ENCODE measurements around the gene MRPL48.

MRPL48 gene

DNA sequence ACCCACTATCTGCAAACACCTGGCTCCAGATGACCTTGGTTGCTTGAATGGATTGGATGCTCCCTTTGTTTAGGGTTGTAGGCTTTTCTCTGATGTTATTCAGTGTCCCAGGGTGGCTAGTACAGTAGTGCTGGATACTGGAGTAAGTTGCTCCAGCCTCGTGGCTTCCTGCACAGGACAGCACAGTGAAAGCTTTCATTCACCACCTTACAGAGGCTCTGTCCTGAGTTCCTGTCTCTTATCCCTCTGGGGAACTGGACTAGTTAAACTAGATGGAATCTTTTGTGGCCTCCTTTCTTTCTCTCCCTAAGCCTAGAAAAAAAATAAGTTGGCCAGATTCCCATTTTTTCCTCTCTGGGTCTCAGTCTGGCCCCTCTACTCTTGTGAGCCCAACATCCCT lies 42.6 kb downstream of the MRPL48 start:
- Histone ChIP-seq H3K4me3 (ENCODE audit: insufficient read depth, low read depth, low read length) (no peak overlapping the region), H3K36me3 (ENCODE audit: control insufficient read depth, insufficient read depth, low read length) (no peaks in the 10 kb centered on the region), H3K27ac (ENCODE audit: insufficient read depth, low read depth, low read length, poor library complexity, severe bottlenecking) (no peak overlapping the region), H3K27me3 (ENCODE audit: control insufficient read depth, insufficient read depth, low read length, poor library complexity, severe bottlenecking) (no peaks in the 10 kb centered on the region), H3K4me1 (ENCODE audit: control insufficient read depth, insufficient read depth, low read length) (no peaks in the 10 kb centered on the region), H3K9me3 (ENCODE audit: control insufficient read depth, low read length) (no peaks in the 10 kb centered on the region)
- WGBS, 2 experiments, result 76 to 83% methylated on average over 1 of the region's 1 CpG

DNA sequence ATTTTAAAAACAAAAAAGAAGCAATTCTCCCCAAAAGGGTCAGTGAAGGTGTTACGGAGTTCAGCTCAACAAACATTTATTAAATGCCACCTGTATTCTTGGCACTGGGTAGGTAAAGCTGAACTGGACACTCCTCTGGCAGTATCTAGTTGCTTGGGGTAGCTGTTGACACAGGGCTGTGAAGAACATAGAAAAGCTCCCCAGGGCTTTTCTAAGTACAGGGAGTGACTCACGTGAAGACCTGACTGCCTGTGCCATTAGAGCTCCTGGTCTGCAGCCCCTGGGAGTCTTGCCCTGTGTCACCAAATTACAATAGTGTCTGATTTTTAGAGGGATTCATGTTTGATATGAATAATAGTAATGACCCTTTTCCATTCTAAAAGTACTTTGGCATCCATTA lies 45.4 kb downstream of the MRPL48 start:
- no peak overlapping the region for H3K4me3 ChIP-seq (ENCODE audit: insufficient read depth, low read depth, low read length)
- H3K27ac ChIP-seq (ENCODE audit: insufficient read depth, low read depth, low read length, poor library complexity, severe bottlenecking), result no peak overlapping the region
- H3K27me3 ChIP-seq (ENCODE audit: control insufficient read depth, insufficient read depth, low read length, poor library complexity, severe bottlenecking), result no peaks in the 10 kb centered on the region
- no peaks in the 10 kb centered on the region for H3K9me3 ChIP-seq (ENCODE audit: control insufficient read depth, low read length)
- H3K4me1 ChIP-seq (ENCODE audit: control insufficient read depth, insufficient read depth, low read length), result no peaks in the 10 kb centered on the region
- no peaks in the 10 kb centered on the region for H3K36me3 ChIP-seq (ENCODE audit: control insufficient read depth, insufficient read depth, low read length)
- 93 to 94% methylated on average over 2 of the region's 2 CpGs for WGBS, 2 experiments

DNA sequence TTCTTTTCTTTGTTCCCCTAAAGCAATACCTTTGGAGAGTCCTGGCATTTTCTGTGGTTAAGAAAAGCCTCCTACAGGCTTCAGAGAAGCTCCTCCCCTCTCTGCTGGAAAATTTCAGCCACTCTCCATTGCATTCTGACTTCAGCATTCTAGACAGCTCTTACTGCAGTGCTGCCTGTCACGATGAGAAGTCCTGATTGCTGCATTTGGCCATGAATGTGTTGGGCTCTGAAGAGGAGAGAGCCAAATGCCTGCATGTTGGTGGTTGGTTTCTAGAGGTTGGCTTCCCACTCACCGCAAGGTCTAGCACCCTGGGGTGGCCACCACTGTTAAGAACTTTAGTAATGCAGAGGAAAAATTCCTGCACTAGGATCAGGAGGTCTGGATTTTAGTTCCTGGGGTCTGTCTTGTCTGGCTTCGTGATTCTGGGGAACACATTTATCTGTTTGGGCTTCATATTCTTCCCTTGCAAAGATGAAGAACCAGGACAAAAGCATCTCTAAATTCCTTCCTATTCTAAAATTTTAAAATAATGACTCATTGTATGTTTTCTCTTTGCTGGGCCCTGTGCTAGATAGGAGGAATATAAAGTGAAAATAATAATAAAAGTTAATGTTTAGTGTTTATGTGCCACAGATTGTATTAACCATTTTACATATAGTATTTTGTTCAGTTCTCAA lies 50.9 kb downstream of the MRPL48 start:
- Histone ChIP-seq H3K4me1 (ENCODE audit: control insufficient read depth, insufficient read depth, low read length) (peaks cover 6% of the 10 kb centered on the region), H3K27ac (ENCODE audit: insufficient read depth, low read depth, low read length, poor library complexity, severe bottlenecking) (no peak overlapping the region), H3K4me3 (ENCODE audit: insufficient read depth, low read depth, low read length) (no peak overlapping the region), H3K27me3 (ENCODE audit: control insufficient read depth, insufficient read depth, low read length, poor library complexity, severe bottlenecking) (no peaks in the 10 kb centered on the region), H3K36me3 (ENCODE audit: control insufficient read depth, insufficient read depth, low read length) (no peaks in the 10 kb centered on the region), H3K9me3 (ENCODE audit: control insufficient read depth, low read length) (no peaks in the 10 kb centered on the region)
- 63 to 68% methylated on average over 3 of the region's 3 CpGs for WGBS, 2 experiments

DNA sequence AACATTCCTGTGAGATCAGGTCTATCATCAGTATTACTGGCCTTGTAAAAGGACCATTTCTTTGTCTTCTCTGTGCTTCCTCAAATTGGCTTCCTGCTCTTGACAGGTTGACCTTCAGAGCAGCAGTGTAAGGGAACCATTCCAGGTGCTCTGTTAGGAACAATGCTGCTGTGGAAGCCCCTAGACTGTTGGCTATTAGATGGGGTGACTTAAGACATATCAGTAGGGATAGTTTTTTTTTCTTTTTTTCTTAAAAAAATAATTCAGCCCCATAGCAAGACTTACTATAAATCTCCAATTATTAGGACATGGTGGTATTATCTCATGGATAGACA lies 51.4 kb downstream of the MRPL48 start:
- no peak overlapping the region for H3K27ac ChIP-seq (ENCODE audit: insufficient read depth, low read depth, low read length, poor library complexity, severe bottlenecking)
- no peaks in the 10 kb centered on the region for H3K27me3 ChIP-seq (ENCODE audit: control insufficient read depth, insufficient read depth, low read length, poor library complexity, severe bottlenecking)
- peaks cover 6% of the 10 kb centered on the region for H3K4me1 ChIP-seq (ENCODE audit: control insufficient read depth, insufficient read depth, low read length)
- no peaks in the 10 kb centered on the region for H3K36me3 ChIP-seq (ENCODE audit: control insufficient read depth, insufficient read depth, low read length)
- no peaks in the 10 kb centered on the region for H3K9me3 ChIP-seq (ENCODE audit: control insufficient read depth, low read length)
- no peak overlapping the region for H3K4me3 ChIP-seq (ENCODE audit: insufficient read depth, low read depth, low read length)

DNA sequence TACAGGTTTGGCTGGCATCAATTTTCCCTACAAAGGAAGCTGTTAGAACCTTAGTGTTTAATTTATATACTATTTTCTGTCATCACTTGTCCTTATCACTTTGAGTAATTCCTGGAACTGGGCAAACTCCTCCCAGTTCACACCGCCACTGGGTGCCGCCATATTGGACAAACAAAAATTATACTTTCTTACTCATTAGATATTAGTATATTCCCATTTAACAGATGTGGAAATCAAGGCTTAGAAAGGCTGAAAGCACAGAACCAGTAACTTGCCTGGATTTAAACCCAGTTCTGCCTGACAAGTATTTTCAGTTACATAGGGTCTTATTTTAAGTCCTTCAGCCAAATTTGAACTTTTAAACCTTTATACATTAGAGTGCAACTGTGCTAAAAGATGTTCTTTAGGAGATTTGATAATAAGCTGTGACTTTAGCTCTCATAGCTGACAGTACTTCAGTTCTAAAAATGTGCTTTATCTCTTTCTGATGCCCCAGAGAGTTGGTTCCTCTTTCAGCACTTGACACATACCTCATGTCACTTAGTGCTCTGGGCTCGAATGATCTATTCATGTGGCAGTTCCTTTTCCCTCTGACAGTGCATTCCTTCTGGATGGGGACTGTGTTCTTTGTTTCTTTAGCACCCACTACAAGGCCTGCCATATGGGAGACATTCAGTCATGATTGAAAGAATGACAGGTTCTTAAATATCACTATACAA lies 63.5 kb downstream of the MRPL48 start:
- Histone ChIP-seq H3K9me3 (ENCODE audit: control insufficient read depth, low read length) (no peaks in the 10 kb centered on the region), H3K27me3 (ENCODE audit: control insufficient read depth, insufficient read depth, low read length, poor library complexity, severe bottlenecking) (no peaks in the 10 kb centered on the region), H3K4me1 (ENCODE audit: control insufficient read depth, insufficient read depth, low read length) (no peaks in the 10 kb centered on the region), H3K27ac (ENCODE audit: insufficient read depth, low read depth, low read length, poor library complexity, severe bottlenecking) (no peak overlapping the region), H3K4me3 (ENCODE audit: insufficient read depth, low read depth, low read length) (no peak overlapping the region), H3K36me3 (ENCODE audit: control insufficient read depth, insufficient read depth, low read length) (no peaks in the 10 kb centered on the region)
- WGBS, 2 experiments, result 66 to 87% methylated on average over 2 to 3 of the region's 3 CpGs

DNA sequence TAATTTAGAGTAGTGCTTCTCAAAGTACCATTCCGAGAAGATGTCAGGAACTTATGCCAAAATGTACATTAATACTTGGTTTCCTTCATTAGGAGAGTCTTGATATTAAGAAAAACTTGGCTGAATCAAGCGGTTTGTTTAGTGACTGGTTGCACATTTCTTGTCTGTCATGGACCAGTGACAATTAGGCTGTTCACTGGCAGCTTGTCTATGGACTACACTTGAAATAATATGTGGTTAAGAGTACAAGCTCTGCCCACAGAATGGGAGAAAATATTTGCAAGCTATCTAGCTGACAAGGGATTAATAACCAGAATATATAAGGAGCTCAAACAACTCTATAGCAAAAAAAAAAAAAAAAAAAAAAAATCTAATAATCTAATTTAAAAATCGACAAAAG lies 64.4 kb downstream of the MRPL48 start:
- Histone ChIP-seq H3K27ac (ENCODE audit: insufficient read depth, low read depth, low read length, poor library complexity, severe bottlenecking) (no peak overlapping the region), H3K4me1 (ENCODE audit: control insufficient read depth, insufficient read depth, low read length) (no peaks in the 10 kb centered on the region), H3K36me3 (ENCODE audit: control insufficient read depth, insufficient read depth, low read length) (no peaks in the 10 kb centered on the region), H3K9me3 (ENCODE audit: control insufficient read depth, low read length) (no peaks in the 10 kb centered on the region), H3K27me3 (ENCODE audit: control insufficient read depth, insufficient read depth, low read length, poor library complexity, severe bottlenecking) (no peaks in the 10 kb centered on the region), H3K4me3 (ENCODE audit: insufficient read depth, low read depth, low read length) (no peak overlapping the region)
- 93 to 96% methylated on average over 3 of the region's 3 CpGs for WGBS, 2 experiments

DNA sequence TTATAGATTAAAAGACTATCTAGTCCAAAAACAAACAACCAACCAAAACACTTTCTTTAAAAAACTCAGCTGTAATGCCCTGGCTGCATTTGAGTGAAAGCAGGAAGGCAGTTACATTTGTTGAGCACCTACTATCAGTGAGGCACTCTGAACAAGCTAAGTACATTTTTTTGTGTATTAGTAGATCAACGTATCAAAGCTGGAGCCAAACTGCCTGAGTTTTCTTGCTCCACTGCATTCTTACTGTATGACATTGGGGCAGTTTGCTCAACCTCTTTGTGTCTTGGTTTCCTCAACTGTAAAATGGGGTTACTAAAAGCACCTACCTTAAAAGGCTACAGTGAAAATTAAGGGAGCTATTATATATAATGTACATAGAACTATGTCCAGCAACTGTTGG lies 67.0 kb downstream of the MRPL48 start:
- Histone ChIP-seq H3K27me3 (ENCODE audit: control insufficient read depth, insufficient read depth, low read length, poor library complexity, severe bottlenecking) (no peaks in the 10 kb centered on the region), H3K9me3 (ENCODE audit: control insufficient read depth, low read length) (no peaks in the 10 kb centered on the region), H3K27ac (ENCODE audit: insufficient read depth, low read depth, low read length, poor library complexity, severe bottlenecking) (no peak overlapping the region), H3K36me3 (ENCODE audit: control insufficient read depth, insufficient read depth, low read length) (no peaks in the 10 kb centered on the region), H3K4me1 (ENCODE audit: control insufficient read depth, insufficient read depth, low read length) (no peaks in the 10 kb centered on the region), H3K4me3 (ENCODE audit: insufficient read depth, low read depth, low read length) (no peak overlapping the region)
- 90 to 94% methylated on average over 1 of the region's 1 CpG for WGBS, 2 experiments

GRCh38 chr11:73856031-73856567 lies 68.4 kb downstream of the MRPL48 start:
- no peaks in the 10 kb centered on the region for H3K27me3 ChIP-seq (ENCODE audit: control insufficient read depth, insufficient read depth, low read length, poor library complexity, severe bottlenecking)
- no peaks in the 10 kb centered on the region for H3K4me1 ChIP-seq (ENCODE audit: control insufficient read depth, insufficient read depth, low read length)
- no peak overlapping the region for H3K4me3 ChIP-seq (ENCODE audit: insufficient read depth, low read depth, low read length)
- 85 to 93% methylated on average over 1 of the region's 1 CpG for WGBS, 2 experiments
- no peak overlapping the region for H3K27ac ChIP-seq (ENCODE audit: insufficient read depth, low read depth, low read length, poor library complexity, severe bottlenecking)
- H3K9me3 ChIP-seq (ENCODE audit: control insufficient read depth, low read length), result no peaks in the 10 kb centered on the region
- H3K36me3 ChIP-seq (ENCODE audit: control insufficient read depth, insufficient read depth, low read length), result no peaks in the 10 kb centered on the region

DNA sequence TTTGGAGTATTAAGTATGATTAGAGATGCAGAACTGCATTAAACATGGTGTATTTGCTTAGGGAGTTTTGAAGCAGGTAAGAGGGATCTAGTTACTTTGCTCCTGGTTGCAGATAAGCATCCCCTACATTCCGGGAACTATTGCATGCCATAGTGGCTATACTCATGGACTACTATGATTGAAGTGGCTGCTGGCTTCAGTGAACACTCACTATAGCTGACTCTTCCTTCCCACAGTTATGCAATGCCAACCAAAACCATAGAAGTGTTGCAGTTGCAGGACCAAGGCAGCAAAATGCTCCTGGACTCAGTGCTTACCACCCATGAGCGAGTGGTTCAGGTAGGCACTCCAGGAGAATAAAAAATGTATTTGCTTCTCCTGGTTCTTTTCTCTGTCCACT lies 72.0 kb downstream of the MRPL48 start:
- Histone ChIP-seq H3K4me1 (ENCODE audit: control insufficient read depth, insufficient read depth, low read length) (no peaks in the 10 kb centered on the region), H3K27ac (ENCODE audit: insufficient read depth, low read depth, low read length, poor library complexity, severe bottlenecking) (no peak overlapping the region), H3K36me3 (ENCODE audit: control insufficient read depth, insufficient read depth, low read length) (no peaks in the 10 kb centered on the region), H3K9me3 (ENCODE audit: control insufficient read depth, low read length) (no peaks in the 10 kb centered on the region), H3K27me3 (ENCODE audit: control insufficient read depth, insufficient read depth, low read length, poor library complexity, severe bottlenecking) (no peaks in the 10 kb centered on the region), H3K4me3 (ENCODE audit: insufficient read depth, low read depth, low read length) (no peak overlapping the region)
- 87 to 94% methylated on average over 2 of the region's 2 CpGs for WGBS, 2 experiments

- H3K27me3 ChIP-seq (ENCODE audit: control insufficient read depth, insufficient read depth, low read length, poor library complexity, severe bottlenecking), result no peaks in the 10 kb centered on the region
- H3K36me3 ChIP-seq (ENCODE audit: control insufficient read depth, insufficient read depth, low read length), result no peaks in the 10 kb centered on the region
- 76 to 93% methylated on average over 2 of the region's 2 CpGs for WGBS, 2 experiments
- H3K27ac ChIP-seq (ENCODE audit: insufficient read depth, low read depth, low read length, poor library complexity, severe bottlenecking), result no peak overlapping the region
- H3K4me3 ChIP-seq (ENCODE audit: insufficient read depth, low read depth, low read length), result no peak overlapping the region
- no peaks in the 10 kb centered on the region for H3K9me3 ChIP-seq (ENCODE audit: control insufficient read depth, low read length)
- no peaks in the 10 kb centered on the region for H3K4me1 ChIP-seq (ENCODE audit: control insufficient read depth, insufficient read depth, low read length)
Measured at GRCh38 chr11:73860202-73860601, 72.5 kb downstream of the MRPL48 start.

Measured in ectodermal cell (in vitro differentiated cells).